Measurements from ENCODE around the gene LITAF.
"Not testable (repeated sequence)": the region's sequence is repeated elsewhere in the genome, so short reads cannot be mapped to it uniquely, and the experiment has no call there.

Gene LITAF

DNA sequence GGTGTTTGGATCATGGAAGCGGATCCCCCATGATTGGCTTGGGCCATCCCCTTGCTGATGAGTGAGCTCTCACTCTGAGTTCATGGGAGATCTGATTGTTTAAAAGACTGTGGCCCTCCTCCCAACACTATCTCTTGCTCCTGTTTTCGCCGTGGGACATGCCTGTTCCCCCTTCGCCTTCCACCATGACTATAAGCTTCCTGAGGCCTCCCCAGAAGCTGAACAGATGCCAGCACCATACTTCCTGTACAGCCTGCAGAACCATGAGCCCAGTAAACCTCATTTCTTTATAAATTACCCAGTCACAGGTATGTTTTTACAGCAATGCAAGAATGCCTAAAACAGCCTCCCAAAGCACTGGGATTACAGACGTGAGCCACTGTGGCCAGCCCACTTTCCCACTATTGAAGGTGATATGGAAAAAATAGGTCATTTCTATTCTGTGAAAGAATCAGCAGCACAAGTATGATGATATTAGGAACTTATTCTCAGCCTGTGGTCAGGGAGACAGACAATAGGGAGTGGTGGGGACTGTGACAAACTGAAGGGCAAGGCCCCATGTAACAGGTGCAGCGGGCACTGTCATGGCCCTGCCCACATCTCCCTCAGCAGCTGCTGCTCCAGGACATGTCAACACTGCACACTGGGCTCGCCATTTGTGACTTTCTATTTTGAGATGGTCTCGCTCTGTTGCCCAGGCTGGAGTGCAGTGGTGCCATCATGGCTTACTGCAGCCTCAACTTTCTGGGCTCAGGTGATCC, 33.7 kb upstream of the LITAF start:
- no peak for DNase-seq

DNA sequence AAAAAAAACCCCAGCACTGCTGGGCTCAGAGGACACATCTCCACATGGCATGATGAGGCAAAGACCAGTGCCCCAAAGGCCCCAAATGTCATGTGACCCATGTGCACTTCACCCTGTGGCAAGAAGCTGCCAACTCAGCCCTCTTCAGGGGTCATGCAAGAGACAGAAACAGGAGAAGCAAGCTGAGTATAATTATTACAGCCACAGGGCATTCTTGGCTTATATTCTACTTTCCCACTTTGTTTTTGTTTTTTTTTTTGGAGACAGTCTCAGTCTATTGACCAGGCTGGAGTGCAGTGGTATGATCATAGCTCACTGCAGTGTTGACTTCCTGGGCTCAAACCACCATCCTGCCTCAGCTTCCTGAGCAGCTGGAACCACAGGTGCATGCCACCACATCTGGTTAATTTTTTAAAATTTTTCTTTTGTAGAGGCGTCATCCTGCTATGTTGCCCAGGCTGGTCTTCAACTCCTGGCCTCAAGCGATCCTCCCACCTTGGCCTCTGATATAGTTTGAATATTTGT, 32.7 kb upstream of the LITAF start:
- DNase-seq, result peak; percentile 63

DNA sequence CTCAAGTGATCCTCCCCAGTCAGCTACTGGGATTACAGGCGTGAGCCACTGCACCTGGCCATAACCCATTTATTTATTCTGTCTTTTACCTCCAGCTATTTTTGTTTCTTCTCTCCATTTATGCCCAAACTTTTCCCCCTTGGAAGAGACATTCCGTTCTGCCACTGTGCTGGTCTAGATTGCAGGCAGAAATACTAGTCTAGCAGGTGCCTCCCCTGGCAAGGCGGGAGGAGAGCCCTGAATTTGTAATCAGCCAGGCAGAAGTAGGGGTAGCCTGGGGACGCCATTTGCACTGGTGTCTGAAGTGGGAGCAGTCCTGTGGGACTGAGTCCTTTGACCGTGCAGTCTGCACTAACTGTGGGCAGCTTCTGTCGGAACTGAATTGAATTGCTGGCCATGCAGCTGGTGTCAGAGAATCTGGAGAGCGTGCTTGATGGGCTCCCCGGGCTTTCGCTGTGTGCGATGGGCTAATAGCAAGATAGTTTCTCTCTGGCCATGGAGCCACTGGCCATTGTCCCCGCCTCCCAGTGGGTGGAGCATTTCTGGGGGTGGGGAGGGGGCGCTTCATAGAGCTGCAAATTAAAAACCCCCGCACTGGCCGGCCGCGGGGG, 31.5 kb upstream of the LITAF start:
- no peak for DNase-seq

DNA sequence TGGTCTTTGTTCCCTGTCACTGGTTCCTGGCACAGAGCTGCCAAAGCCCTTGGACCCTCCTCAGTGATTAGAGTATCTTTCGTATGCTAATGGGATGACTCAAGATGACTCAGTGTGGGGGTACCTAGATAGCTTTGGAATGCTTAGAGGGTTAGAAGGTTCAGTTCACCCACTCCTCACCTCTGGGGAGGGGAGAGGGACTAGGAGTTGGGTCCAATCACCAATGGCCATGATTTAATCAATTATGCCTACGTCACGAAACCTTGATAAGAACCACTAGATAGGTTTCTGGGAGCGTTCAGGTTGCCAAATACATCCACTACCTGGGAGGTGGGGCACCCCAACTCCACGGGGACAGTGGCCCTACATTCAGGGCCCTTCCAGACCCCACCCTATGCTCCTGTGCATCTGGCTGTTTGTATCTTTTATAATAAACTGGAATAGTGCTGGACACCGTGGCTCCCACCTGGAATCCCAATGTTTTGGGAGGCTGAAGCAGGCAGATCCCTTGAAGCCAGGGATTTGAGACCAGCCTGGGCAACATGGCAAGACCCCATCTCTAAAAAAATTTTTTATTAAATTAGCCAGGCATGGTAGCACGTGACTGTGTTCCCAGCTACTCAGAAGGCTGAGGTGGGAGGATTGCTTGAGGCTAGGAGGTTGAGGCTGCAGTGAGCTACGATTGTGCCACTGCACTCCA, 29.2 kb upstream of the LITAF start:
- no peak for DNase-seq

GRCh38 chr16:11614587-11615175, 28.0 kb upstream of the LITAF start:
- DNase-seq, result no peak

DNA sequence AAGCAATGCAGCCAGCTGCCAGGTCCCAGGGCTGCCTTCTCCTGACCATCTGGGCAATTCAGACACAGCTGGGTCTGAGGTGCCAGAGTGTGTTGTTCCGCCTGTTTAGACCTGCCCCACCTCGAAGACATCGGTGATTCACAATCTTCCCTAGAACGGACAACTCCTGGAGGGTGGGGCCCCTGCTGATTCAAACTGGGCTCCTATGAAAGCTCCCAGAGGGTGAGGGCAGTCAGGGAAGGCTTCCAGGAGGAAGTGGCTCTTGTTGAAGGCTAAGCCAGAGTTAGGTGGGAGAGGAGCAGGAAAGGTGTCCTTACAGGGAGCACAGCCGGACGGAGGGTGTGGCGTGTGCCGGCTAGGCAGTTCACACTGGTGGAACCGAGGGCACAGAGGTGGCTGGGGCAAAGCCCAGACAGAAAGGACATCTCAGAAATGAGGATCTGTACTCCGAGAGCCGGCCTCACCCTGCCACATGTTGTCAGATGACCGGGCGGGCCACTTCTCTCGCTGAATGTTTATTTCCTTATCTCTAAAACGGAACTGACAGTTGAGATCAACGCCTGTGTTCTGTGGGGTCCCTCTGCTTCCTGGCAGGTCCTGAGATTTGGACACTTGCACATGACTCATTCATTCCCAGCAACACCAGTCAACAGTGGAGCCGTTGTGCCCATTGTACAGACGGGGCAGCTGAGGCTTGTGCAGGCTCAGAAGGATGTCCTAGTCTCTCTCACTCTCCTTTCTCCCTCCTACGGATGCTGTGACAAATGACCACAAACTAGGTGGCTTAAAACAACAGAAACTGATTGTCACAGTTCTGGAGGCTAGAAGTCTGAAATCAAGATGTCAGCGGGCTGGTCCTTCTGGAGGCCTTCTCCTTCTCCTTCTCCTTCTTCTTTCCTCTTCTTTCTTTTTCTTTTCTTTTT, 26.9 kb upstream of the LITAF start:
- no peak for DNase-seq

DNA sequence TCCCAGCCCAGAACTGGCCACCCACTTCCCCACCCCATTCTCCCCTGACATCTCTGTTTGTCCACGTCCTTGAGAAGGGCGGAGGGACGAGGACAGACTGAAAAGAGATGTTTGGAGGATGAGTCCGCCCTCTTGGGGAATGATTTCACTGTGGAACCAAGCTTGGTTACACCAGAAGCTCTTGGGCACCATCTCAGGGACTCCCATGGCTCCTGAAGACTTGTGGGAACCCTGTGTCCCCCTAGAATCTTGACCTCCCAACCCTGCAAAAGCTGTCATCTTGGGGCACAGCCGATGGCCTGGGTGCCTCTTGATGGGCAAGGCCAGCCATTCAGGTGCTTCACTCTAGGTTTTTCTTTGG, 25.9 kb upstream of the LITAF start:
- DNase-seq, result no peak

DNA sequence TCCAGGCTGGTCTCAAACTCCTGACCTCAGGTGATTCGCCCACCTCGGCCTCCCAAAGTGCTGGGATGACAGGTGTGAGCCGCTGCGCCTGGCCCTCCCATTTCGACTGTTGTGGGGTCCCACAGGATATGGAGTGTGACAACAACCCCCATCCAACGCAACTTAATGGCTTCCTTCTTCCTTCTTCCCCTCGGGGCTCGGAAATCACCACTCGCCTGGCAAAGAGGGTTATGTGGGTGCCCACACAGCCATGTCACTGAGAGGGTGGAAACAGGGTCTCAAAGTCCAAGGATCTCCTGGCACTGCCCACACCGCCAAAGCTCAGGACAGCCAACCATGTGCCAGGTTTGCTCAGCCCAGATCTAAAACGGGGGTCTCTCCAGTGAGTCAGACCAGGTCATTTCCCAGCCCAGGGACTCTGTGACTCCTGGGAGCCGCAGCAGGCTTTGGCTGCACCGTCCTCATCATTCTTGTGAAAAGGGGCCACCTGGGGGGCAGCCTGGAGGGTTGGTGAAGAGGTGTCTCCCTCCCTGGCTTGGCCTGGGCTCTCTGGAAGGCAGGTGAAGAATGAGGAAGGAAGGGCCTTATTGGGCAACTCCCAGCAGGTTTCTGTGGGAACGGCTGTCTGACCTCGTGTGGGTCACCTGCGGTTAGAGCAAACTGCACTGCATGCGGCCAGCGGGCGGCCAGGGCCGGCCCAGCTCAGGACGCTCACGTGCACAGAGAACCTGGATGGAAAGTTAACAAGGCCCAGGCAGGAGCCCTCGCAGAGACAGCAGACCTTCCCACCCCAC, 25.3 kb upstream of the LITAF start:
- DNase-seq, result no peak

GRCh38 chr16:11610580-11610979, 23.9 kb upstream of the LITAF start:
- no peak for DNase-seq

DNA sequence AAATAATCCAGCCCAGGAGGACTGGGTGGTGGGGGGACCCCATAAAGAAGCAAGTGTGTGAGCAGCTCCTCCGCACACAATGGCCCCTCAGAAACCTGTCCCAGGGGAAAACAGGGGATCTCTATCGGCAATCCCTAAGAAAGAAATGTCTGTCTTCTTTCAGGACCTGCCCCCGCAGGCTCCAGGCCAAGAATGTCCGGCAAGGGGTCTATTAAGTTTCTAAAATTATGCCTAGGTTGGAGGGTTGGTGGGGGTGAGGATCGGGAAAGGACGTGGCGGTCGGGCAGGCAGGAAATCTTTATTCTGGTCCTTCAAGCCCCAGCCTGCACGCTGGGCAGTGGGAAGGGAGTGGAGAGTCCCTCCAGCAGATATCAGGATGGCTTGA, 23.4 kb upstream of the LITAF start:
- no peak for DNase-seq

DNA sequence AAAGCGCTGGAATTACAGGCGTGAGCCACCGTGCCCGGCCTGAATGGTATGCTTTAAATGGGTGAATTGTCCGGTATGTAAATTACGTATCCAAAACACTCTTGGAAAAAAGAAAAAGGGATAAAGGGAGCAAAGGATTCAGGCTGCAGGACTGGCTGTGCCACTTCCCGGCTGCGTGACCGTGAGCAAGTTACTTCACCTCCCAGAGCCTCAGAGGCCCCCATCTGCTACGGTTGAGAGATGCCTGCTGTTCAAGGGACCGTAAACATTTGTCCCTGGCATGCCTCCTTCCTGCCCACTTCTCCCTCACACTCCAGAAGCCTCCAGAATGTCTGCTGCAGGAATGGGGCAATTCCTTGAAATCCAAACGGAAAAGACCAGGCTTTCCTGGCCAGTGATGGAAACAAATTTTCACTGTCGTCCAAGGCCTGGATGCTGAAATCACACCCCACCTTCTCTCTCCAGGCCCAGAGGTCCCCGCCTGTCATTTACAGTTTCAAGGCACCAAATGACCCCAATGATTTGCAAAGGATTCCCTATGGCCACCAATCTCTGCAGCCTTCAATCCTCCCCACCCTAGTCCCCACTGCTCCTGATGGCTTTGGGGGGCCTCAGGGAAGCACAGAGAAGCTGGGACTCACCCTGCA, 22.9 kb upstream of the LITAF start:
- no peak for DNase-seq

DNA sequence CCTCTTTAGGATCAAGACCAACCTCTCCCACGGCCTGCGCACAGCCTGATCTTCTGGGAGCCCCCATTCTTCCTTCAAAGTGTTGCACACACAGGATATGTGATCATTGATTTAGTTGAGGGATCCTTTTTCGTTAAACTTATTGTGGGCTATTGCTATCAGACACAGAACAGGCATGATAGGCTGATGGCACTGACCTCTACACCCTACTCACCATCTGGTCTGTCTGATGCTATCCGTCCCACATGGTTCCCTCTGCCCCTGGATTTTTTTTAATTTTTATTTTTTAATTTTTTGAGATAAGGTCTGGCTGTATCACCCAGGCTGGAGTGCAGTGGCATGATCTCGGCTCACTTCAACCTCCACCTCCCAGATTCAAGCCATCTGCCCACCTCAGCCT, 19.2 kb upstream of the LITAF start:
- DNase-seq, result no peak

GRCh38 chr16:11605564-11605886, 18.8 kb upstream of the LITAF start:
- DNase-seq, result no peak

DNA sequence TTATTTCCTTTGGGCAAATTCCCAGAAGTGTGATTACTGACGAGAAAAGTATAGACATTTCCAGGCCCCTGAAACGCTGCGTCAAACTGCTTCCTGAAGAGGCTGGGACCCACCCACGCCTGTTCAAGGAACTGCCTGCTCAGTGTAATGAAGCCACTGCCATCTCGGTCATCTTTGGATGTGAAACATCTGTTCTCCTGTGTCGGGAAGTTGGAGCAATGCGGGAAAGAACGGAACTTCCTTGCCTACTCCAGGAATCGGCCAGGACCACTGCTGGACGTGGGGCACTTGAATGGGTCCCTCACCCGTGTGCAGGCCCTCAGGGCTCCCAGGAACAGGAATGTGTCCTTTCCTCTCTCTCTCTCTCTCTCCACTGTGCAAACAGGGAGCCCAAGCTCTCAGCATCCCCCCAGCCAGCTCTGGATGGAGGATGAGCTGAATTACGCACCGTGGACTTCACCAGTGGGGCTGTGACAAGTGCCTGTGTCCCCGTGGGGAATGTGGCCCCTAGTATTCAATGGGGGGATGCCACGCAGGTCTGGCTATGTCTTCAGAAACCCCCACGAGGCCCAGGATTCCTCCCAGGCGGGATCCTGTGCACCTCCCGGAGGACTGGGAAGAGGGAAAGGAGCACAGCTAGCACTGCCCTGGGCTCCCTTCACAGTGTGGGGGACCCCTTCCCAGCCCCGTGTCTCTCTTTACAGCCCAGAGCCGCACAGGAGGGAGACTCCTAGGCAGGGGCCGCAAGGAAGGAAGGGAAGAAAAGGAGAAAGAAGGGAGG, 18.3 kb upstream of the LITAF start:
- DNase-seq, result no peak

GRCh38 chr16:11604296-11604695, 17.6 kb upstream of the LITAF start:
- not testable (repeated sequence) for DNase-seq

- no peak for DNase-seq
Measured at GRCh38 chr16:11603331-11603750, 16.6 kb upstream of the LITAF start.

DNA sequence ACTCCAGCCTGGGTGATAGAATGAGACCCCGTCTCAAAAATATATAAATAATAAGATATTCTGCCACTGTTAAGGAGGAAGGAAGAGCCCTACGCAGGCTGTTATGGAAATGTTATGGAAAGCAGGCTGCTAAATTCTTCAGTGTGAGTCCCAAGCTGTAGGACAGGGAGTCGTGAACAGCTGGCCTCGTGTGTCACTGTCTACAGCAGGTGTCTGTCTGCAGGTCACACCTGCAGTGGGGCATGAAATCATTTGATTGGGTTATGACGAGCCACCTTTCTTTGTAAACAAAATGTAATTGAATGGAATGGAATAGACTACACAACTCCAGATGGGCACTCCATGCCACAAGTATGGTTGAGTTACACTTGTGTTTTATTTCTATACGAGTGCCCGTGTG, 15.6 kb upstream of the LITAF start:
- no peak for DNase-seq

GRCh38 chr16:11601911-11602310, 15.2 kb upstream of the LITAF start:
- DNase-seq, result no peak

DNA sequence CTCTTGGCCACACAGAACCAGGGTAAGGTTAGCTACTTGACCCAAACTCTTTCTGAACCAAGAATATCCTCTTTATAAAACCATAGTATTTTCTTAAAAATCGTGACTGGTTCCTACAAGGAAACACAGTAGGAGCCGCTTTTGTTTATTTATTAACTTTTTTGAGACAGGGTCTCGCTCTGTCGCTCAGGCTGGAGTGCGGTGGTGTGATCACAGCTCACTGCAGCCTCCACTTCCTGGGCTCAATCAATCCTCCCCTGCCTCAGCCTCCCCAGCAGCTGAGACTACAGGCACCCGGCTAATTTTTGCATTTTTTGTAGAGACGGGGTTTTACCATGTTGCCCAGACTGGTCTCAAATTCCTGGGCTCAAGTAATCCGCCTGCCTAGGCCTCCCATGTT, 14.7 kb upstream of the LITAF start:
- no peak for DNase-seq

DNA sequence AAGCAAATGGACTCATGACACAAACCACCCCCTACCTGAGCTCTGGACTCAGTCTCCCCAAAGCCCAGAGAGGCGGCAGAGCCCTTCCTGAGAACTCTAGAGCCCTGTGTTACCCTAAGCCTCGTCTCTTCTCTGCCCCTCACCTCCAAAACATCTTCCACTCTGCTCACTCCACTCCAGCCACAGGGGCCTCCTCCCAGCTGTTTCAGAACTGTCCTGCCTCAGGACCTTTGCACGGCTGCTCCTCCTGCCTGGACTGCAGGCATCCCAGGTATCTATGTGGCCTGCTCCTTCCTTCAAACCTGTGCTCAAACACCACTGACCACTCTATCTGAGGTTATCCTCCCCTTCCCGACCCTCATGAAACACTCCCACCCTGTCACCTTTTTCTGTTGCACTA, 12.9 kb upstream of the LITAF start:
- DNase-seq, result no peak
